CD4-positive, alpha-beta T cell (primary cell): ENCODE measurements around the gene EEFSEC. TPM values are rescaled to one million over a fixed set of nuclear protein-coding genes. Genes with fewer than 3 reads are reported as not detected.

Experiments used
- ATAC-seq: fragments of 200-7000 bp; cut with Tn5 transposase; one replicate; pipeline ENCODE4 v1.10.0; 2022; ENCODE audit warnings: mild to moderate bottlenecking; ENCODE audit not compliant: poor library complexity
- CTCF ChIA-PET: fragments of 350-600 bp; sonication (Branson Sonifier 250); formaldehyde crosslinking; loops from one replicate; lab custom pipeline; 2021; ENCODE audit warnings: antibody characterized with exemption, inconsistent platforms; lab: Charles Lee
- POLR2A ChIA-PET: fragments of 350-600 bp; sonication (Branson Sonifier 250); formaldehyde crosslinking; loops from one replicate; lab custom pipeline; 2021; ENCODE audit warnings: antibody characterized with exemption, inconsistent platforms; lab: Charles Lee
- DNase-seq, 14 experiments: peaks; one replicate each; pipeline ENCODE4 v3.0.0-alpha.2; 2013 to 2020; ENCODE audit warnings: mixed read lengths in 2 of 14
- H3K27ac ChIP-seq, 2 donors: one replicate each; pipeline versions ENCODE4 v1.5.1 to v1.7.0; 2013; ENCODE audit warnings: low read length in 2 of 2, low read depth in 1 of 2, mild to moderate bottlenecking in 1 of 2
- H3K27me3 ChIP-seq, 2 experiments: 1 replicate in 1 of 2; 2 replicates in 1 of 2; pipeline versions ENCODE4 v1.6.1 to v1.7.0; 2013; ENCODE audit warnings: low read length in 2 of 2, control low read depth in 1 of 2, mild to moderate bottlenecking in 1 of 2, moderate library complexity in 1 of 2; ENCODE audit not compliant: insufficient read depth in 2 of 2, control insufficient read depth in 1 of 2
- H3K36me3 ChIP-seq: one replicate; pipeline ENCODE4 v1.6.1; 2013; ENCODE audit warnings: low read length, control low read depth; ENCODE audit not compliant: insufficient read depth
- H3K4me1 ChIP-seq: one replicate; pipeline ENCODE4 v1.6.1; 2013; ENCODE audit warnings: low read length, control low read depth; ENCODE audit not compliant: insufficient read depth
- H3K4me3 ChIP-seq: one replicate; pipeline ENCODE4 v1.5.1; 2013; ENCODE audit warnings: mild to moderate bottlenecking, low read length, moderate library complexity
- H3K9me3 ChIP-seq, 2 experiments: 1 replicate in 1 of 2; 2 replicates in 1 of 2; pipeline versions ENCODE4 v1.6.1 to v1.7.0; 2013; ENCODE audit warnings: low read length in 2 of 2, mild to moderate bottlenecking in 2 of 2, control low read depth in 1 of 2, moderate library complexity in 1 of 2; ENCODE audit not compliant: control insufficient read depth in 1 of 2, insufficient read depth in 1 of 2
- H3K27ac Mint-ChIP-seq: one replicate; pipeline ENCODE4 v1.8.0; 2020; ENCODE audit warnings: mixed read lengths
- H3K27me3 Mint-ChIP-seq: one replicate; pipeline ENCODE4 v1.8.0; 2021; ENCODE audit warnings: mixed read lengths
- H3K36me3 Mint-ChIP-seq: one replicate; pipeline ENCODE4 v1.8.0; 2021; ENCODE audit warnings: low read depth, mixed read lengths
- H3K4me1 Mint-ChIP-seq: one replicate; pipeline ENCODE4 v1.8.0; 2021; ENCODE audit warnings: low read depth, mixed read lengths
- H3K4me3 Mint-ChIP-seq: one replicate; pipeline ENCODE4 v1.8.0; 2020; ENCODE audit warnings: mild to moderate bottlenecking, mixed read lengths
- H3K9me3 Mint-ChIP-seq: one replicate; pipeline ENCODE4 v1.8.0; 2020; ENCODE audit warnings: mixed read lengths
- intact Hi-C, 2 experiments: fragments of 100-400 bp; cut with DNase I in 1 of 2; cut with micrococcal nuclease in 1 of 2; formaldehyde crosslinking; loops; one replicate each; pipeline versions ENCODE4 v1.15.1 to v1.9.0; 2023 to 2025; cut with DNase I, micrococcal nuclease
- total RNA-seq, 174 experiments: library from RNA in 2 of 174; stranded (reverse) in 2 of 174; gene quantifications; one replicate each; pipeline ENCODE4 v1.2.3 and lab custom pipeline; 2021 to 2026
- TF ChIP-seq, protein P1 (sequence below): fragments of 200-600 bp; IDR thresholded peaks from one replicate; pipeline ENCODE4 v1.8.0; 2022; ENCODE audit warnings: antibody characterized with exemption, mild to moderate bottlenecking

EEFSEC gene
- total RNA-seq, 2 experiments from 2014 or later: 13.1 to 13.9 TPM

DNA sequence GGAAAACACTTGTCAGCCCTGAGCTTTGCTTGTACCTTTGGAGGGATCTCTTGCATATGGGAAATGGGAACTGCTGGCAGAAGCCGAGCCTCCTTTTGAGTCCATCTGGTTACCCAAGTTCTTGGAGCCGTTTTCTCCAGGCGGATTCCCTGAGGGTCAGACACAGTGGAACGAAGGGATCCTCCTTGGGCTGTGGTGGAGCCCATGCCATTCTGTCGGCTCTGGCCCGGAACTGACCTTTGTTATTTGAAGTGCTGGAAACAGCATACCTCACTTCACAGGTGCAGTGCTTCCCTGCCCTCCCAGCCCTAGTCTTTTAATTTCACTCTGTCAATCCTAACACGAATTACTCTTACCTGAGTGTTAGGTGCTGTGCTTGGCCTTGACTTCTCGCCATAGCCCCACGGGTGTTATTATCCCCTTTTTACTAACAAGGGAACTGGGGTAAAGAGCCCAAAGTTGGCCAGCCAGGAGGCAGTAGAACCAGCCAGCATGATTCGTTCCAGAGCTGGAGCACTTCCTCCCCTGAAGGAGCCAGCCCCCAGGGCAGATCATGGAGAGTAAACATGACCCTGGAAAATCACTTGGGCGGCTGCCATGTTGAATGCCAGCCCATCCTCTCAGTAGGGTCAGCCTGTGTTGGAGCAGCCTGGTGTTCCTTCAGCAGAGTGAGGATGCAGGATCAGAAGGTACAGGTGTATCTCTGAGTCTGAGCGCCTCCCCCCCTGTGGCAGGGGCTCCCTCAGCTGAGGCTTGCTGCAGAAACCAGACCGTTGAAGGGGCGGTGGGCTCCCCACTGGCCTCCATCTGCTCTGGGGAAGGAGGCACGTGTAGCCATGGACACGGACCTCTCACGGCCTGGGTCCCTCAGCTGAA lies 170.2 kb downstream of the EEFSEC start:
- intact Hi-C loops: loop anchor here (1.0 to 5.0 kb wide), 4 partner anchors 151 to 289 kb away; no protein-coding TSS in a partner anchor
- Histone ChIP-seq H3K27ac (no peak overlapping the region), H3K36me3 (peaks cover 14% of the 10 kb centered on the region), H3K4me1 (peaks cover 53% of the 10 kb centered on the region), H3K27me3 (no peaks in the 10 kb centered on the region), H3K4me3 (no peak overlapping the region), H3K9me3 (no peaks in the 10 kb centered on the region)
- ATAC-seq (no peak), DNase-seq (no peak)
- ChIA-PET CTCF (no interaction called here), POLR2A (interaction anchor here (0.5 to 2.8 kb wide), 4 partner anchors 17 to 625 kb away, joined by 3 to 12 read pairs (median 9); partner anchors contain the start of gene RUVBL1)
- Mint-ChIP-seq H3K4me3 (no peak overlapping the region), H3K36me3 (no peaks in the 10 kb centered on the region), H3K9me3 (no peaks in the 10 kb centered on the region), H3K27ac (no peak overlapping the region), H3K27me3 (no peaks in the 10 kb centered on the region), H3K4me1 (peaks cover 64% of the 10 kb centered on the region)
- TF ChIP-seq, protein P1, sequence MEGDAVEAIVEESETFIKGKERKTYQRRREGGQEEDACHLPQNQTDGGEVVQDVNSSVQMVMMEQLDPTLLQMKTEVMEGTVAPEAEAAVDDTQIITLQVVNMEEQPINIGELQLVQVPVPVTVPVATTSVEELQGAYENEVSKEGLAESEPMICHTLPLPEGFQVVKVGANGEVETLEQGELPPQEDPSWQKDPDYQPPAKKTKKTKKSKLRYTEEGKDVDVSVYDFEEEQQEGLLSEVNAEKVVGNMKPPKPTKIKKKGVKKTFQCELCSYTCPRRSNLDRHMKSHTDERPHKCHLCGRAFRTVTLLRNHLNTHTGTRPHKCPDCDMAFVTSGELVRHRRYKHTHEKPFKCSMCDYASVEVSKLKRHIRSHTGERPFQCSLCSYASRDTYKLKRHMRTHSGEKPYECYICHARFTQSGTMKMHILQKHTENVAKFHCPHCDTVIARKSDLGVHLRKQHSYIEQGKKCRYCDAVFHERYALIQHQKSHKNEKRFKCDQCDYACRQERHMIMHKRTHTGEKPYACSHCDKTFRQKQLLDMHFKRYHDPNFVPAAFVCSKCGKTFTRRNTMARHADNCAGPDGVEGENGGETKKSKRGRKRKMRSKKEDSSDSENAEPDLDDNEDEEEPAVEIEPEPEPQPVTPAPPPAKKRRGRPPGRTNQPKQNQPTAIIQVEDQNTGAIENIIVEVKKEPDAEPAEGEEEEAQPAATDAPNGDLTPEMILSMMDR: no peak

DNA sequence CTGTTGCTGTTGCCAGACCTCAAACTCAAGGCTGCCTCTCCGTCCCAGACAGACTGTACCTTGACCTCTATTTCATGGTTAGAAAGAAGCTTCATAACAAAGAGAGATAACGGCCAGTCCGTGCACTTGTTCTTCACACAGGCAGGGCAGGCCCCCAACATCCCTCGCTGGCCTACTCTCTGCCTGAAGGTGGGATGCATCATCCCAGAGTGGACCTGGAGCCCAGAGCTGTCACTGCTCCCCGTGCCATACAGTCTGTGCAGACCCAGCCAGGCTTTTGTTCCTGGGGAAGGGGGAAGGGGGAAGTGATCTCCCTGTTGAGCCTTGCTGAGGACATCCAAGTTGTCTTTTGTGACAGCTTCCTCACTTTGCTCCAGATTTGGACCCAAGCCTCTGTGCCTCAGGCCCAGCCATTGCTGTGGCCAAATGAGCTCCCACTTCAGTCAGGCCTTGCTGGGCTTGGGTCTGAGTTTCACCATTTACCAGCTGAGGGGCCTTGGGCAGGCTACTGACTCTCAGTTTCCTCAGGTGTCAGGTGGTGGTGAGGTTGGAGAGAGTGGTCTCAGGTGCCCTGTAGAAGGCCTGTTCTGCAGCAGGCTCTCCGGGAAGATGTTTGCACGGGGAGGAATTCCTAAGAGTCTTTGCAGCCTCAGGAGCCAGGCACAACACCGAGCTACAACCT lies 171.8 kb downstream of the EEFSEC start:
- H3K4me1 ChIP-seq: peaks cover 37% of the 10 kb centered on the region
- Mint-ChIP-seq H3K36me3 (no peaks in the 10 kb centered on the region), H3K4me3 (no peak overlapping the region), H3K4me1 (peaks cover 48% of the 10 kb centered on the region), H3K9me3 (no peaks in the 10 kb centered on the region), H3K27ac (no peak overlapping the region), H3K27me3 (no peaks in the 10 kb centered on the region)
- intact Hi-C loops: loop anchor here (5.0 kb wide), 3 partner anchors 153 to 287 kb away; no protein-coding TSS in a partner anchor
- no peaks in the 10 kb centered on the region for H3K27me3 ChIP-seq
- TF ChIP-seq, protein P1: no peak
- no peaks in the 10 kb centered on the region for H3K9me3 ChIP-seq
- ChIA-PET CTCF (interaction anchor here (1.4 kb wide), 1 partner anchor 230 kb away, joined by 4 read pairs; no protein-coding TSS in a partner anchor), POLR2A (no interaction called here)
- no peak overlapping the region for H3K27ac ChIP-seq
- no peak for ATAC-seq
- DNase-seq: no peak
- no peak overlapping the region for H3K4me3 ChIP-seq
- peaks cover 2% of the 10 kb centered on the region for H3K36me3 ChIP-seq

DNA sequence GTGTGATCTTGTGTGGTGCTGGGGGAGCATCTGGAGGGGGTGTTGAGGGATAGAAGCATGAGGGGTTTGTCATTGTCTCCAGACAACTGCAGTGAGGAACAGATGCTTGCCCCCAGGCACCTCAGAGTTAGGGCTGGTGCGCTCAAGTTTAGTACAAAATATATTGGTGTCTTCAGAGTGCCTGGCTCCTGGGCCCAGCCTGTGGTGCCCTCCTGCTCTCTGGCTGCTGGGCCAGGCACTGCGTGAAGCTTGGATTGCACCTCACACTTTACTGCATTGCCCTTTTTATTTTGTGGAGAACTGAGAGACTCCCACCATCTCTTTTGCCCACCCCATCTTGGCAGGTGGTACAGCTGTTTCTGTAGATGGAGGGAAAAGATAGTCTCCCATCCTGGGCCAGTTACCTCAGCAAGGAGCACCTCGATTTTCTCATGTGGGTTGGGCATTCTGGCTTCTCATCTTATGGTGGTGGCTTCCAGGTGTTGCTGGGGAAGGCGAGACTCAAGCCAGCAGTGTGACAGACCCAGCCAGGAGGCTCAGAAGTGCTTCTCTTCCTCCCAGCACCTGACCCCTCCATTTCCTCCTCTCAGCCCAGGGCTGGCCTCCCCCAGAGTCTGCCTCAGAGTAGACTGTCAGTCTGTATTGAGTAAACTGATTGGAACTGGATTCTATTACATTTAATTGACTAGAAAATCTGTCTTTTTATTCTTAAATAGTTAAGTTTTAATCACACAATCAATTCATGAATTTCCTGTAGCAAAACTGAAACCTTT lies 173.0 kb downstream of the EEFSEC start:
- ChIA-PET CTCF (interaction anchor here (1.4 kb wide), 1 partner anchor 231 kb away, joined by 4 read pairs; no protein-coding TSS in a partner anchor), POLR2A (no interaction called here)
- no peak overlapping the region for H3K4me3 ChIP-seq
- TF ChIP-seq, protein P1: no peak
- Mint-ChIP-seq H3K9me3 (no peaks in the 10 kb centered on the region), H3K27ac (peak overlapping the region; percentile 10), H3K27me3 (no peaks in the 10 kb centered on the region), H3K4me3 (no peak overlapping the region), H3K36me3 (no peaks in the 10 kb centered on the region), H3K4me1 (peaks cover 38% of the 10 kb centered on the region)
- peaks cover 2% of the 10 kb centered on the region for H3K36me3 ChIP-seq
- peaks cover 25% of the 10 kb centered on the region for H3K4me1 ChIP-seq
- no peak overlapping the region for H3K27ac ChIP-seq
- DNase-seq (no peak), ATAC-seq (peak; percentile 62)
- intact Hi-C loops: loop anchor here in 1 of 2 experiments (1.0 kb wide), 1 partner anchor 231 kb away; no protein-coding TSS in a partner anchor
- no peaks in the 10 kb centered on the region for H3K9me3 ChIP-seq
- no peaks in the 10 kb centered on the region for H3K27me3 ChIP-seq
